MCF 10A (cell line): ENCODE data around the gene CTNNA2. TPM values are rescaled to one million over a fixed set of nuclear protein-coding genes. Genes with fewer than 3 reads are reported as not detected.

Source experiments
- BruUV-seq: library from RNA; stranded (reverse); fragments of 400-500 nt; replicated peaks from 2 replicates; lab custom pipeline; 2021; lab: Mats Ljungman, UMichigan
- CTCF ChIA-PET: fragments of 300-600 bp; sonication (Branson Sonifier 250); formaldehyde crosslinking; extraction: SDS; loops from one replicate; lab custom pipeline; 2021; ENCODE audit warnings: antibody characterized with exemption, inconsistent platforms; lab: Yijun Ruan, JAX
- POLR2A ChIA-PET: fragments of 300-600, 350-650 bp; sonication (Branson Sonifier 250); formaldehyde crosslinking; extraction: SDS; loops from one replicate; lab custom pipeline; 2020; ENCODE audit warnings: antibody characterized with exemption, inconsistent platforms; lab: Yijun Ruan, JAX
- DNase-seq: peaks from one replicate; pipeline ENCODE4 v3.0.0-alpha.2; 2018; ENCODE audit not compliant: unreplicated experiment
- H3K27ac Mint-ChIP-seq: one replicate; pipeline ENCODE4 v1.8.0; 2022; ENCODE audit warnings: mild to moderate bottlenecking, low read depth, mixed read lengths; ENCODE audit not compliant: unreplicated experiment
- H3K27me3 Mint-ChIP-seq: one replicate; pipeline ENCODE4 v1.8.0; 2022; ENCODE audit warnings: mixed read lengths; ENCODE audit not compliant: insufficient read depth, unreplicated experiment
- H3K36me3 Mint-ChIP-seq: one replicate; pipeline ENCODE4 v1.8.0; 2022; ENCODE audit warnings: mild to moderate bottlenecking, moderate library complexity, mixed read lengths; ENCODE audit not compliant: insufficient read depth, unreplicated experiment
- H3K4me1 Mint-ChIP-seq: one replicate; pipeline ENCODE4 v1.8.0; 2022; ENCODE audit warnings: mixed read lengths; ENCODE audit not compliant: insufficient read depth, unreplicated experiment
- H3K4me3 Mint-ChIP-seq: one replicate; pipeline ENCODE4 v1.8.0; 2022; ENCODE audit warnings: mild to moderate bottlenecking, moderate library complexity, mixed read lengths; ENCODE audit not compliant: unreplicated experiment
- H3K9me3 Mint-ChIP-seq: one replicate; pipeline ENCODE4 v1.8.0; 2022; ENCODE audit warnings: mixed read lengths; ENCODE audit not compliant: unreplicated experiment
- CTCF ChIP-seq: fragments of 200-600 bp; IDR thresholded peaks from one replicate; pipeline ENCODE4 v1.8.0; 2022; ENCODE audit warnings: antibody characterized with exemption, mild to moderate bottlenecking; ENCODE audit not compliant: unreplicated experiment
- intact Hi-C: fragments of 100-400 bp; cut with micrococcal nuclease; formaldehyde crosslinking; loops from 2 replicates; pipeline ENCODE4 v1.14.1; 2022
- total RNA-seq: library from RNA; stranded (reverse); gene quantifications from 2 replicates; pipeline ENCODE4 v1.2.3, GENCODE V29; 2022

Gene CTNNA2
- total RNA-seq, 1 experiment from 2014 or later = not detected

GRCh38 chr2:80326861-80327260 lies 814.0 kb downstream of the CTNNA2 start:
- Mint-ChIP-seq H3K9me3 (no peaks in the 10 kb centered on the region), H3K27ac (no peak overlapping the region), H3K36me3 (no peaks in the 10 kb centered on the region), H3K27me3 (no peaks in the 10 kb centered on the region), H3K4me1 (no peaks in the 10 kb centered on the region), H3K4me3 (no peak overlapping the region)
- TF ChIP-seq CTCF = no peak
- POLR2A ChIA-PET = interaction anchor here (0.7 kb wide), 1 partner anchor 172 kb away, joined by 4 read pairs; no protein-coding TSS in a partner anchor
- BruUV-seq = no TSS peak
- CTCF ChIA-PET = interaction anchor here (0.6 to 6.1 kb wide), 7 partner anchors 9 to 1568 kb away, joined by 3 to 84 read pairs (median 4); no protein-coding TSS in a partner anchor
- DNase-seq = no peak
- intact Hi-C loops = loop anchor here (1.0 to 10.0 kb wide), 3 partner anchors 172 to 1567 kb away; no protein-coding TSS in a partner anchor

DNA sequence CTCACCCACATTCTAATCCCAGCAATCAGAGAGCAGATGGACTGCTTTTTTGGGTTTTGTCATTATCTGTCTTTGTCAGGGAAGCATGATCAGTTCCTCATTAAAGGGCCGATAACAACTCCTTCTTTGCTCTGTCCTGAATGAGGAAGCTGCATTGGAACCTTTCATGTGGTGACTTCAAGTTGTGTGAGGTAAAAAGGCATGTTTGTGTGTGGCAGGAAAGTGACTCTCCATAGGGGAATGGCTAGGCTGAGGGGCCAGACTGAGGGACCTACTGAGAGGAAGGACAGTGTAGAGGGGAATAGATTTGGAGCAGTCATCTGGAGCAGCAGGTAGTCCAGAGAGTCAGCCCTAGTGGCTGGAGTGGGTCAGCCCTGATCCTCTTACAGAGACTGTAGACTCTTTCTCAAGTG lies 815.3 kb downstream of the CTNNA2 start:
- no peaks in the 10 kb centered on the region for H3K27me3 Mint-ChIP-seq
- no peak overlapping the region for H3K4me3 Mint-ChIP-seq
- no peaks in the 10 kb centered on the region for H3K4me1 Mint-ChIP-seq
- no peaks in the 10 kb centered on the region for H3K36me3 Mint-ChIP-seq
- BruUV-seq = no TSS peak
- intact Hi-C loops = loop anchor here (10.0 kb wide), 1 partner anchor 997 kb away; no protein-coding TSS in a partner anchor
- ChIA-PET CTCF (interaction anchor here (0.6 to 6.1 kb wide), 6 partner anchors 20 to 1548 kb away, joined by 3 to 84 read pairs (median 4); no protein-coding TSS in a partner anchor), POLR2A (no interaction called here)
- no peak for TF ChIP-seq CTCF
- no peak for DNase-seq
- no peak overlapping the region for H3K27ac Mint-ChIP-seq
- H3K9me3 Mint-ChIP-seq = no peaks in the 10 kb centered on the region

DNA sequence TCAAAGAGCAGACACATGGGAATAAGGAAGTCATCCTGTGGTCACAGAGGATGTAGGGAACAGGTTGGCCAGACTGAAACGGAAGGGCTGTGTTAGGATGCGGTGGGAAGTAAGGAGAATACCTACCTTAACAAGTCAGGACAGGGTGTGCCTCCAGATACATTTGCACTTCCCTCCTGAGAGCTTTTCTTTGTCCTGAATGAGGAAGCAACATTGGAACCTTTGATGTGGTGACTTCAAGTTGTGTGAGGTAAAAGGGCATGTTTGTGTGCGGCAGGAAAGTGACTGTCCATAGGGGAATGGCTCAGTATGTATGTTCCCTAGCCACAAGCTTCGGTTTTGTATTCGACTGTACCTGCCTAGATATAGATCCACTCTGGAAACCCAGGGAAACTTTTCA lies 816.6 kb downstream of the CTNNA2 start:
- no peak for TF ChIP-seq CTCF
- POLR2A ChIA-PET = no interaction called here
- Mint-ChIP-seq H3K36me3 (no peaks in the 10 kb centered on the region), H3K4me3 (no peak overlapping the region), H3K4me1 (no peaks in the 10 kb centered on the region), H3K9me3 (no peaks in the 10 kb centered on the region), H3K27ac (no peak overlapping the region), H3K27me3 (no peaks in the 10 kb centered on the region)
- CTCF ChIA-PET = interaction anchor here (0.6 to 1.5 kb wide), 3 partner anchors 169 to 230 kb away, joined by 5 to 8 read pairs (median 6); no protein-coding TSS in a partner anchor
- BruUV-seq = no TSS peak
- no peak for DNase-seq
- intact Hi-C loops = loop anchor here (10.0 kb wide), 1 partner anchor 995 kb away; no protein-coding TSS in a partner anchor

DNA sequence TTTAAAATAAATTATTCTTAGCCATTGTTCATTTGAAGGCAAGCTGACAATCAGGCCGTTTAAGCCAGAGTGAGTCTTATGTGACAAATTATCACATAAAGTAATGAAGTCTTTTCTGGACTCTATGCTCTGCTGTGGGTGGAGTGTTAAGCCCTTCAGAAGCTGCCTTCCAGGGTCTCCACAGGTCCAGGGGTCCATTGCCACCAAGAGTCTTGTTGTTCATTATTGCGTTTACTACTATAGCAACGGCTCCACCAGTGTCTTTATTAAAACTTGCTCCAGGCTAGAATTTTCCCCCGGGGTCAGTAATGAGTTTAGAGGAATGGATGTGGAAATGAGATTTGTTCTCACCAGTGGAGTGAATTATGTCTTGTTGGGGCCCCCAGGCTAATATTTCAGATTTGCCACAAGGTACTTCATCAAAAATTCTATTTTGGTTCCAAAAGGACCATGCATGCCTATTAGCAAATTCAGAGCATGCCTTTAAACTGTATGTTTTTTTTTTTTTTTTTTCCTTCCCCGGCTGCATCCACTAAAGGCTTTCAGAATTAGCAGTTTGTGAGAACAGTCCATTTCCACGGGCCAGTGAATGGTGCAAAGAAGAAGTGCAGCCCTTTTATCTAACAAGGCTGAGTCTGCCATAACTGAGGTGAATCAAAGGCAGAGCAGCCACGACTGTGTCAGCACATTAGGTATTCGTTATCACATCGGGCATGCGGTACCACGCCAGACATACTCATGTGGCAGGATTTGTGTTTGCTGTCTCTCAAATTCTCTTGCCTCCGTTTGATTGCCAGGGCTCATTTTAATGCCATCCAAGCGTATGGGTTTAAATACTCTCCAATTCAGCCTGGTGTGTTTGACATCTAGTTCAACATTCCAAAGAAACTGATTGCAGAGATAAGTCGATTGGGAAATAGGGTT lies 817.9 kb downstream of the CTNNA2 start:
- TF ChIP-seq CTCF = no peak
- Mint-ChIP-seq H3K27ac (no peak overlapping the region), H3K4me3 (no peak overlapping the region), H3K4me1 (no peaks in the 10 kb centered on the region), H3K9me3 (no peaks in the 10 kb centered on the region), H3K27me3 (no peaks in the 10 kb centered on the region), H3K36me3 (no peaks in the 10 kb centered on the region)
- DNase-seq = no peak
- BruUV-seq = no TSS peak
- CTCF ChIA-PET = interaction anchor here (0.6 to 1.5 kb wide), 4 partner anchors 166 to 306 kb away, joined by 3 to 6 read pairs (median 4); no protein-coding TSS in a partner anchor
- POLR2A ChIA-PET = no interaction called here
- intact Hi-C loops = no loop called here
